CD14-positive monocyte (primary cell): Measurements from ENCODE around the gene PPM1F. TPM values are rescaled to one million over a fixed set of nuclear protein-coding genes. Genes with fewer than 3 reads are reported as not detected.

Experiments used
- DNase-seq, 3 donors: peaks; one replicate each; pipeline ENCODE4 v3.0.0-alpha.2; 2011 to 2022
- H2AFZ ChIP-seq: 2 replicates; pipeline ENCODE4 v1.6.0; 2012; ENCODE audit warnings: mild to moderate bottlenecking, low read depth, low read length, inconsistent platforms; ENCODE audit not compliant: insufficient read depth, poor library complexity, severe bottlenecking
- H3K27ac ChIP-seq, 2 donors: 1 replicate in 1 of 2; 2 replicates in 1 of 2; pipeline ENCODE4 v1.5.1; 2012 to 2013; ENCODE audit warnings: low read length in 2 of 2, control low read depth in 1 of 2, inconsistent platforms in 1 of 2, low read depth in 1 of 2, mild to moderate bottlenecking in 1 of 2
- H3K27me3 ChIP-seq, 2 donors: one replicate each; pipeline versions ENCODE4 v1.6.0 to v1.6.1; 2011 to 2013; ENCODE audit warnings: low read length in 2 of 2; ENCODE audit not compliant: control insufficient read depth in 2 of 2, insufficient read depth in 2 of 2
- H3K36me3 ChIP-seq, 2 donors: replicated peaks in 1 of 2; 1 replicate in 1 of 2; 2 replicates in 1 of 2; pipeline versions ENCODE4 v1.5.1 to v1.6.1; 2012 to 2013; ENCODE audit warnings: low read length in 2 of 2, control low read depth in 1 of 2, inconsistent platforms in 1 of 2, mild to moderate bottlenecking in 1 of 2; ENCODE audit not compliant: insufficient read depth in 2 of 2, control insufficient read depth in 1 of 2
- H3K4me1 ChIP-seq, 2 donors: 1 replicate in 1 of 2; 2 replicates in 1 of 2; pipeline versions ENCODE4 v1.5.1 to v1.6.1; 2012 to 2013; ENCODE audit warnings: low read length in 2 of 2, control low read depth in 1 of 2, inconsistent platforms in 1 of 2, mild to moderate bottlenecking in 1 of 2, moderate library complexity in 1 of 2; ENCODE audit not compliant: insufficient read depth in 2 of 2, control insufficient read depth in 1 of 2
- H3K4me2 ChIP-seq: replicated peaks from 2 replicates; pipeline ENCODE3; 2012; ENCODE audit warnings: low read length, moderate library complexity, mild to moderate bottlenecking; ENCODE audit not compliant: poor library complexity, severe bottlenecking; ENCODE audit errors: extremely low read depth
- H3K4me3 ChIP-seq, 3 experiments: fragments of 200-600 bp in 1 of 3; sonication (generic) in 1 of 3; replicated peaks in 1 of 3; 1 replicate in 2 of 3; 2 replicates in 1 of 3; pipeline ENCODE4 v1.5.1; 2011 to 2013; ENCODE audit warnings: low read length in 3 of 3, mild to moderate bottlenecking in 3 of 3, control low read depth in 2 of 3, low read depth in 2 of 3, inconsistent platforms in 1 of 3, moderate library complexity in 1 of 3
- H3K79me2 ChIP-seq: 2 replicates; pipeline ENCODE4 v1.6.0; 2012; ENCODE audit warnings: mild to moderate bottlenecking, control low read depth, inconsistent platforms, low read length, moderate library complexity; ENCODE audit not compliant: insufficient read depth
- H3K9ac ChIP-seq: 2 replicates; pipeline ENCODE4 v1.6.0; 2017; ENCODE audit warnings: low read length, mild to moderate bottlenecking; ENCODE audit not compliant: insufficient read depth, poor library complexity, severe bottlenecking
- H3K9me3 ChIP-seq, 2 donors: replicated peaks in 1 of 2; 1 replicate in 1 of 2; 2 replicates in 1 of 2; pipeline versions ENCODE4 v1.5.1 to v1.6.1; 2012 to 2013; ENCODE audit warnings: low read length in 2 of 2, control low read depth in 1 of 2; ENCODE audit not compliant: control insufficient read depth in 1 of 2, insufficient read depth in 1 of 2
- H4K20me1 ChIP-seq: 2 replicates; pipeline ENCODE4 v1.6.0; 2012; ENCODE audit warnings: mild to moderate bottlenecking, low read length, control low read depth, moderate library complexity; ENCODE audit not compliant: insufficient read depth
- H3K27ac Mint-ChIP-seq, 7 donors: one replicate each; pipeline ENCODE4 v1.8.0; 2020; ENCODE audit warnings: mild to moderate bottlenecking in 7 of 7, mixed read lengths in 7 of 7, moderate library complexity in 6 of 7, inconsistent platforms in 2 of 7
- H3K27me3 Mint-ChIP-seq, 3 donors: one replicate each; pipeline ENCODE4 v1.8.0; 2021 to 2022; ENCODE audit warnings: low read depth in 3 of 3, mild to moderate bottlenecking in 3 of 3, mixed read lengths in 3 of 3, moderate library complexity in 3 of 3, inconsistent platforms in 1 of 3
- H3K36me3 Mint-ChIP-seq, 2 donors: one replicate each; pipeline ENCODE4 v1.8.0; 2020; ENCODE audit warnings: mixed read lengths in 2 of 2, inconsistent platforms in 1 of 2, mild to moderate bottlenecking in 1 of 2
- H3K4me1 Mint-ChIP-seq: one replicate; pipeline ENCODE4 v1.8.0; 2020; ENCODE audit warnings: mild to moderate bottlenecking, mixed read lengths
- H3K4me3 Mint-ChIP-seq, 2 donors: one replicate each; pipeline ENCODE4 v1.8.0; 2020; ENCODE audit warnings: mild to moderate bottlenecking in 2 of 2, mixed read lengths in 2 of 2, moderate library complexity in 1 of 2
- H3K9me3 Mint-ChIP-seq, 7 donors: one replicate each; pipeline ENCODE4 v1.8.0; 2020 to 2022; ENCODE audit warnings: mixed read lengths in 7 of 7, mild to moderate bottlenecking in 6 of 7, moderate library complexity in 6 of 7, inconsistent platforms in 2 of 7
- WGBS: methylation state at CpG from one replicate; pipeline ENCODE4 v1.1.5; 2013; ENCODE audit warnings: missing lambda C conversion rate; ENCODE audit not compliant: insufficient coverage; 5-methylcytosine and 5-hydroxymethylcytosine counted together
- intact Hi-C, 2 donors: fragments of 100-400 bp; cut with micrococcal nuclease; formaldehyde crosslinking; loops; one replicate each; pipeline versions ENCODE4 v1.15.0 to v1.15.1; 2023
- polyA plus RNA-seq, 3 donors: library from polyadenylated mRNA; depleted of rRNA in 1 of 3; unstranded in 2 of 3; stranded (reverse) in 1 of 3; fragments of 300-500 nt in 2 of 3; fragments of >200 nt in 1 of 3; fragmentation: Illumina TruSeq in 2 of 3; gene quantifications; 1 replicate in 2 of 3; 2 replicates in 1 of 3; pipeline ENCODE4 v1.2.3, GENCODE V29; 2012 to 2021
- TF ChIP-seq, protein P1 (sequence below): fragments of 200-600 bp; IDR thresholded peaks from one replicate; pipeline ENCODE4 v1.8.0; 2022; ENCODE audit warnings: antibody characterized with exemption, mild to moderate bottlenecking

Gene PPM1F
- polyA plus RNA-seq, 3 donors, result 28.8 to 95.0 (median 37.2) TPM

DNA sequence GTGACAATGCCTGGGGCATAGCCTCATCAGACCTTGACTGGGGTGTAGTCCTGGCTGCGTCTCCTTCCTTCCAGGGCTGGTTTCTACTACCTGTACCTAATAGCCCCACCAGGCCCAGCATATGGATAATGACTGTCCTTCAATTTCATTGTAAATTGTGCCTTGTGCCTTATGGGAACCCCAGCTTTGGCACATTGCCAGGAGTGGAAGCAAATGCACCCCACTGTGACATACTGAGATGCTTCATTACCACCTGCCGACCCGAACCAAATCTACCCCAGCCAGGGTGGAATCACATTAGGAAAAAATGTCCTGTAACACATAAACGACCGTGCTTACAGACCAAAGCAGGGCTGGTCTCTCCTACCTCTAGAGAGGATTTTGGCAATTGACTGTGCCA lies 22.6 kb upstream of the PPM1F start:
- H3K36me3 Mint-ChIP-seq, result peaks cover 63 to 77% of the 10 kb centered on the region in 2 donors

DNA sequence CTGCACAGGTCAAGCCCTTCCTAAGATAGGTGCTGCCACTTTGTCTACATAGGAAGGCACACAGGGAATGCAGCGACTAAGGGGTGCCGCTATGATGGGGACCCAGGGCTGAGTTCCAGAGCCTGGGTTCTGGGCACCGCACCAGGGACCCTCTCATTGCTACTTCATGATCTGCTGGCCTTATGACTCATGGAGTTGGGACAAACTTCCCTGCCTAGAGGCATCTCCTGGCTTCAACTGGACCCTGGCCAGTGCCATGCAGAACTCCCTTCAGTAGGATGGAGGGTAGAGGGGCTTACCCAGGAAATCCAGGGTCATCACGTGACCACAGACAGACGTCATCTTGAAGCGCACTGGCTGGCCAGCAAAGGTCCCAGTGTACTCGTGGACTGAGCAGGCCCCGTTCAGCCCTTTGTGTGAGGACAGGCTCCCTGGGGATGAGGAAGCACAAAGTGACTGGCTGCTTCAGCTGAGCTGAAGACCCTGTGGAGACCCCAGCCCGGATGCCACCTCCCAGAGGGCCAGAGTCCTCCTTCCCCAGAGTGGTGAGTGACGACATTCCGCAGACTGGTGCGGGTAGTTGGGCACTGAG lies 21.5 kb upstream of the PPM1F start:
- Histone ChIP-seq H2AFZ (no peak overlapping the region), H4K20me1 (peaks cover 44% of the 10 kb centered on the region), H3K9me3 (no peaks in the 10 kb centered on the region), H3K9ac (no peak overlapping the region), H3K36me3 (peaks cover 63 to 81% of the 10 kb centered on the region in 2 donors), H3K79me2 (peaks cover 32% of the 10 kb centered on the region), H3K4me1 (no peaks in the 10 kb centered on the region), H3K27me3 (no peaks in the 10 kb centered on the region), H3K27ac (no peak overlapping the region), H3K4me3 (no peak overlapping the region), H3K4me2 (no peak overlapping the region)
- Mint-ChIP-seq H3K27ac (peak overlapping the region in 1 of 7 donors; percentile 55), H3K4me3 (no peak overlapping the region), H3K9me3 (no peaks in the 10 kb centered on the region), H3K36me3 (peaks cover 63 to 77% of the 10 kb centered on the region in 2 donors), H3K27me3 (no peaks in the 10 kb centered on the region), H3K4me1 (peaks cover 6% of the 10 kb centered on the region)
- intact Hi-C loops, result no loop called here
- TF ChIP-seq, protein P1, sequence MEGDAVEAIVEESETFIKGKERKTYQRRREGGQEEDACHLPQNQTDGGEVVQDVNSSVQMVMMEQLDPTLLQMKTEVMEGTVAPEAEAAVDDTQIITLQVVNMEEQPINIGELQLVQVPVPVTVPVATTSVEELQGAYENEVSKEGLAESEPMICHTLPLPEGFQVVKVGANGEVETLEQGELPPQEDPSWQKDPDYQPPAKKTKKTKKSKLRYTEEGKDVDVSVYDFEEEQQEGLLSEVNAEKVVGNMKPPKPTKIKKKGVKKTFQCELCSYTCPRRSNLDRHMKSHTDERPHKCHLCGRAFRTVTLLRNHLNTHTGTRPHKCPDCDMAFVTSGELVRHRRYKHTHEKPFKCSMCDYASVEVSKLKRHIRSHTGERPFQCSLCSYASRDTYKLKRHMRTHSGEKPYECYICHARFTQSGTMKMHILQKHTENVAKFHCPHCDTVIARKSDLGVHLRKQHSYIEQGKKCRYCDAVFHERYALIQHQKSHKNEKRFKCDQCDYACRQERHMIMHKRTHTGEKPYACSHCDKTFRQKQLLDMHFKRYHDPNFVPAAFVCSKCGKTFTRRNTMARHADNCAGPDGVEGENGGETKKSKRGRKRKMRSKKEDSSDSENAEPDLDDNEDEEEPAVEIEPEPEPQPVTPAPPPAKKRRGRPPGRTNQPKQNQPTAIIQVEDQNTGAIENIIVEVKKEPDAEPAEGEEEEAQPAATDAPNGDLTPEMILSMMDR, result no peak
- 95% methylated on average over 12 of the region's 12 CpGs for WGBS
- DNase-seq, result no peak

More for the DNA sequence above, 22.6 kb upstream of the PPM1F start:
- no peaks in the 10 kb centered on the region for H3K9me3 ChIP-seq
- H3K4me1 Mint-ChIP-seq, result peaks cover 8% of the 10 kb centered on the region
- H3K4me1 ChIP-seq, result no peaks in the 10 kb centered on the region
- TF ChIP-seq, protein P1, result no peak
- H3K4me3 Mint-ChIP-seq, result no peak overlapping the region
- H3K4me3 ChIP-seq, result no peak overlapping the region
- peaks cover 39% of the 10 kb centered on the region for H3K79me2 ChIP-seq
- no peak overlapping the region for H3K27ac Mint-ChIP-seq
- no peak for DNase-seq
- intact Hi-C loops, result no loop called here
- no peak overlapping the region for H2AFZ ChIP-seq
- H3K4me2 ChIP-seq, result no peak overlapping the region
- no peak overlapping the region for H3K27ac ChIP-seq
- 90% methylated on average over 3 of the region's 5 CpGs for WGBS
- peaks cover 56 to 73% of the 10 kb centered on the region in 2 donors for H3K36me3 ChIP-seq
- no peaks in the 10 kb centered on the region for H3K27me3 Mint-ChIP-seq
- no peak overlapping the region for H3K9ac ChIP-seq
- no peaks in the 10 kb centered on the region for H3K27me3 ChIP-seq
- H4K20me1 ChIP-seq, result peaks cover 47% of the 10 kb centered on the region
- no peaks in the 10 kb centered on the region for H3K9me3 Mint-ChIP-seq
